Measurements from ENCODE around the gene CLEC18B.
"Not testable (repeated sequence)": the region's sequence is repeated elsewhere in the genome, so short reads cannot be mapped to it uniquely, and the experiment has no call there.

Gene CLEC18B

DNA sequence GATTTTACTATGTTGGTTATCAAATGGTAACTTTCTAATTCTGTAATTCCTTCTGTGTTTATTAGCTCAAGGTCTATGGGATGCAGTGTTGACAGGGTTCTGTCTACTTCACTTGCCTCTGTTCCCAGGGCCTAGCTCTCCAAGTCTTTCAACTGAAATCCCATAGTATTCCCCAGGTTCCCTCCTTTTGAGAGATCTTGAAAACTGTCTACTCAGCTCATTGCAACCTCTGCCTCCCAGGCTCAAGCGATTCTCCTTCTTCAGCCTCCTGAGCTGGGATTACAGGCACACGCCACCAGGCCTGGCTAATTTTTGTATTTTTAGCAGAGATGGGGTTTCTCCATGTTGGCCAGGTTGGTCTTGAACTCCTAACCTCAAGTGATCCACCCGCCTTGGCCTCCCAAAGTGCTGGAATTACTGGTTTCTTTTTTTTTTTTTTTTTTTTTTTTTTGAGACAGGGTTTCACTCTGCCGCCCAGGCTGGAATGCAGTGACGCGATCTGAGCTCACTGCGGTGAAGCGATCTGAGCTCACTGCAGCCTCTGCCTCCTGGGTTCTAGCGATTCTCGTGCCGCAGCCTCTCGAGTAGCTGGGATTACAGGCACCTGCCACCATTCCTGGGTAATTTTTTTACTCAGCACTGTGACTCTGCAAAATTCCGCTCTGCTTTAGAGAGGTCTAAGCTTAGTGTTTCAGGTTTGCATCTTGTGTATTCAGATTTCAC lies 22.5 kb upstream of the CLEC18B start:
- not testable (repeated sequence) for DNase-seq

DNA sequence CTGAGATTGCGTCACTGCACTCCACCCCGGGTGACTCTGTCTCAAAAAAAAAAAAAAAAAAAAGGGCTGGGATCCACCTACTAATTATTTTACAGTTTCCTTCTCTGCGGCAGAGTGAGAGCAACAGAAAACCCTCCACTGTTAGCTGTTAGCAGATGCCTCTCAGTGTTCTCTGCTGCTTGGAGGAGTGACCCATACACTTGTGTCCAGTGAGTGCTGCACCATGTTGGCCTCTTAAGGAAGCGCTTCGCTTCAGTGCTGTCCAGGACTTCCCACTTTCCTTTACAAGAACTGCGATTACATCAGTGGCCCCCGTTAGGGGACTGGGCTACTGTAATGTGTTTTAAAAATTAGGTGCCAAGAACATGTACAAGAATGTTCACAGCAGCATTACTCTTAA lies 18.4 kb upstream of the CLEC18B start:
- DNase-seq = no peak

DNA sequence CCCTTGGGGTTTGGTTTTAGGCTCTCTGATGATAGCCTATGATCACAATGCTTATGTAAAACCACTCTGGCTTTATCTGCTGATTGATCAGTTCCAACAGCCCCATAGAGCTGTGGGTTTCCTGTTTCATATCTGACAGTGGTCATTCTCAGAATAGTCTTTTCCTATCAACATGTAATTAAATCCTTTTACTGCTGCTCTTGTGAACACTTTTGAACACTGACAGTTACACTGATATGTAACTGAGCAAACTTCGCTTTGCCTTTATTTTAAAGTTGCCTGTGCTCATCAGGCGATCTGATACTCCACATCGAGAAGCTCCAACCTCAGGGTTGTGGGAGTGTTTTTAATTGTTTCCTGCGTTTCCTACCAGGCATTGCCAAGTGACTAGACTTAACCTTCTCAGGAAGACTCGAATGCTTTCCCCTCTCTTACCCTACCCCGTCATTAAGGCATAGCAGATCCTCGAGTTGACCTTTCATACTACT lies 17.3 kb upstream of the CLEC18B start:
- peak; percentile 26 for DNase-seq

DNA sequence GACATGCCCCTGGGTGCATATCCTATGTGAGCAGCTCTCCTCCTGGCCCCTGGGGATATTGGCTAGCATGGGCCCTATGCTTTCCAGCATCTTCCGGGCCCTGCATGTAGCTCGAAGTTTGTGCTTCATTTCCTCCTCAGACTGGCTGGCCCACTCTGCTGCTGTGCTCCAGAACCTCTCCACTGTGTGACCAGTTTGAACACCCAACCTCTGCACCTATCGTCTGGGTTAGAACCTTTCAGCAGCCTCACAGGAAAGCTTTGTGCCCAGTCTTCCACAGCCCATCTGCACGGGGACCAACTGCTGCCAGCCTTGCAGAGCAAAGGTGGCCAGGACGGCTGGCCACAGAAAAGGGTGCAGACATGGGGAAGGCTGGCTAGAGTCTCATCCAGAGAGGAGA lies 10.2 kb upstream of the CLEC18B start:
- DNase-seq = no peak

DNA sequence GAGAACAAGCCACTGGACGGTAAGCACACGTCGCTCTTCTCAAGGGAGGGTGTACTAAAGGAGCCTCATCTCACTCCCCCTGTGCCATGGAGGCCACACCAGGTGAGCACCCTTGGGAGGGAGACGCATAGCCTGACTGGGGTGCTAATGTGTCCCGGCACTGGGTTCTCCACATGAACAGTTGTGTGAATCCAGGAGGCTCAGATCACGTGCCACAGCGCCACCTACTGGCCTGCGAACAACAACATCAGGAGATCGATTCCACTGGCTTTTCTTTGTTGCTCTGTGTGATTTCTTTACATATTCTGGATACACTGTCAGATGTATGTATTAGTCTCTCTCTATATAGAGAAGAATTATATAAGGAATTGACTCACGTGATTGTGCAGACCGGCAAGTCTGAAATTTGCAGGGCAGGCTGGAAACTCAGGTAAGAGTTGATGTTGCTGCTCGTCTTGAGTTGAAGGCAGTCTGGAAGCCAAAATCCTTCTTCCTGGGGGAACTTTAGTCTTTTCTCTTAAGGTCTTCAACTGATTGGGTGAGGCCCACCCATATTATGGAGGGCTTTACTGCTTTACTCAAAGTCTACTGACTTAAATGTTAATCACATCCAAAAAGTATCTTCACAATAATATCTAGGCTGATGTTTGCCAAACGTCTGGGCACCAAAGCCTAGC lies 8.9 kb upstream of the CLEC18B start:
- DNase-seq = peak; percentile 43

DNA sequence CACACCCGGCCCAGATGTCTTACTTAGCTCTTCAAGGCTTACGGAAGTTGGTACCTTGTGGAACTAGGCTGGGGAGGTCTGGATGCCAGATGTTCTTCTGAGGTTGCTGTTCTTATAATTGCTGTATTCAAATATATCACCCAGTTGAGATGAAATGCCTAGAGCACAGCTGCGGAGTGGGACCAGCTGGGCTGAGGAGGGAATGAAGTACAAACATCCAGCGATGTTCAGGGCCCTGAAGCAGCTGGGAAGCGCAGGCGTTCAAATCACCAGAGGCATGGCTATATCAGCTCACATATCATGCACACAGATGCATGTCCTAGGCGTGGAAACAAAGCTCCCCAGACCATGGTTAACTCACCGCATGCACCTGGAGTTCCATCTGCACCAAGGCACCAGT lies 7.2 kb upstream of the CLEC18B start:
- not testable (repeated sequence) for DNase-seq

DNA sequence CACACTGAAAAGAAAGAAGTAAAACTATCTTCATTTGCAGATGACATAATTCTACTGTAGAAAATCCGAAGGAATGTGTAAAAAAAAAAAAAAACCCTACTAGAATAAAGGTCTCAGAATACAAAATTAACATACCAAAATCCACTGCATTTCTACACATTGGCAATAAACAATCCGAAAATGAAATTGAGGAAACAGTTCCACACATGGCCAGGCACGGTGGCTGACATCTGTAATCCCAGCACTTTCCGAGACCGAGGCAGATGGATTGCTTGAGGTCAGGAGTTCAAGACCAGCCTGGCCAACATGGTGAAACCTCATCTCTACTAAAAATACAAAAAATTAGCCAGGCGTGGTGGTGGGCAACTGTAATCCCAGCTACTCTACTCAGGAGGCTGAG lies 4.5 kb upstream of the CLEC18B start:
- not testable (repeated sequence) for DNase-seq

DNA sequence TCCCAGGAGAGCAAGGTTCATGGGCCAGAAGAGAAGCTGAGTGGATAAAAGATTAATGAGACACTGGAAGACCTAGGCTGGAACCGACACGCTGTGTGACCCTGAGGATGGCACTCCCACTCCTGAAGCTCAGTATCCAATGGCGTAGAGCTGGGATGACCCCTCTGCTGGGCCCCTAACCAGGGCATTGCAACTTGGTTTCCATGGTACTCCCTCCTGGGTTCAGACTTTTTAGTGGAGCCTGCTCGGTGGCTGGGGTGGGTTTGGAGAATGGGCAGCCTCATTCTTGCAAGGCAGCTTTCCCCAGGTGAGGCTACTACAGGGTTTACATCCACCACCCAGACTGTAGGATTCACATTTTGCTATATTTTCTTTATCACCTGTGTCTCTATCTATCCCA lies 2.4 kb upstream of the CLEC18B start:
- not testable (repeated sequence) for DNase-seq

DNA sequence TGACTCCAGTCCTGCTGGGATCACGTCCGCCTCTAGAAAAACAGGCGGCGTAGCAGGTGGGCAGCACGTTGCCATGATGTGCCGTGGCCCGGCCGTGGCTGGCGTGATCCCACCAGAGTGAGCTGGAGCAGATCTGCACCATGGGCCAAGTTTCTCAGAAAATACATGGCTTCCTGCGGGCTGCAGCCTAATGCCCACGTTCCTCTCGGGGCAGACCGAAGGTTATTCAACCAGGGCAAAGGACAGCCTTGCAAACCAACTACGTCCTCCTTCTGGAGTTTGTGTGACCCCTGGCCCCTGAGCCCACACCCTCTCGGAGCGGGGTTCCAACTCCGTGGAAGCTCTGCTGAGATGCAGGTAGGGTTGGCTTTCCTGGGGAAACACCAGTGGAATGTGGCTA lies 808 bp upstream of the CLEC18B start:
- DNase-seq = not testable (repeated sequence)

DNA sequence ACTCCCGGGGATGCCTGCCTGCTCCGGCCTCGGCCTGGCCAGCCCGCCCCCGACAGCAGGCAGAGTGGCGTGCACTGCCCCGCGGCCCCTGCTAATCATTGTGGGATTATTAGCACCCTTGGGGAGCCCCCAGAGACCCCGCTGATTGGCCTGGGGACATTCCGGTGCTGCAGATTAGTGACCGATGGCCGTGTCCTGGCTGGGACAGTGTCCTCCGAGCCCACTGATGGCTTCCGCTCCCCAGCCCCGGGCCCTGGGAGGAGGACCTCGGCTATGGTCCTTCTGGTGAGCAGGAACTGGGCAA lies 156 bp upstream of the CLEC18B start:
- DNase-seq = not testable (repeated sequence)

DNA sequence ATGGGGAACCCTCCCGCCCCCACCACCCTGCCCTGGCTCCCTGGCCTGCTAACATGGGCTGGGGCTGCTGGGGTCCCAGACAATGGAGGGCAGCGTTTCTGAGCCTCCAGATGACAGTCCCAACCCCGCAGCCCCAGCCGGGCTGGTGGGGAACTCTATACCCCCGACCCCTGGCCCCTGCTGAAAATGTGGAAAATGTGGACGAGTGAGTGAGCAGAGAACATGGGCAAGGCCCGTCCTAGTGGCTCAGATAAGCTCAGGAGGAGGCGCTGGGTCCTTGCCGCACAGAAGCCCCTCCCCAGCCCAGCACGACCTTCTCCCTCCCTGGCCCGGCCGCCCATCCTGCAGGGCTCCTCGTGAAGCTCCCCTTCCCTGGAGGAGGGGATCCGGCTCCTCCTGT lies 1.5 kb downstream of the CLEC18B start:
- DNase-seq = not testable (repeated sequence)

DNA sequence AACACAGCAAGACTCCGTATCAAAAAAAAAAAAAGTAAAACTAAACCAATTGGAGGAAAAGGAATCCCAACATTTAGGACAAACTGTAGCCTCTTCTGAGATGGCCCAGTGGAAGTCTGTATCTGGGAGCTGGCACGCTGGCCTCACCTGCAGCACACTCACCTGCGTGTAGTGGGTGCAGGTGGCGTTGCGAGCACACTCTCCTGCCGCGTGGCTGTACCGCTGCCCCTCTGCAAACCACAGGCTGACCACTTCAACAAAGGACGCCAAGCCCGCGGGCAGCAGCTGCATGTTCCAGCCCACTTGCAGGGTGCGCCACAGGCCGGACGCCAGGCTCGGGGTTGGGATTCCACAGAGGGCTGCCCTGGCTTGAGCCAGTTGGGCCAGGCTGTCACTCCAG lies 3.4 kb downstream of the CLEC18B start:
- DNase-seq = not testable (repeated sequence)

DNA sequence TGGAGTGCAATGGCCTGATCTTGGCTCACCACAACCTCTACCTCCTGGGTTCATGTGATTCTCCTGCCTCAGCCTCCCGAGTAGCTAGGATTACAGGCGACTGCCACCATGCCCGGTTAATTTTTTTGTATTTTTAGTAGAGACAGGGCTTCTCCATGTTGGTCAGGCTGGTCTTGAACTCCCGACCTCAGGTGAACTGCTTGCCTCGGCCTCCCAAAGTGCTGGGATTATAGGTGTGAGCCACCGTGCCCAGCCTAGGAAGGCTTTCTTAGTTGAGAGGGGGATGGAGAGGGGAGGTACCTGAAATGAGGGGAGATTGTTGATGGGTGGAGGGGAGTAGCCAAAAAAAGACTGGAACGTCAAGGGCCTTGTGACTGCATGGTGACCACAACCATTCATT lies 7.4 kb downstream of the CLEC18B start:
- not testable (repeated sequence) for DNase-seq

DNA sequence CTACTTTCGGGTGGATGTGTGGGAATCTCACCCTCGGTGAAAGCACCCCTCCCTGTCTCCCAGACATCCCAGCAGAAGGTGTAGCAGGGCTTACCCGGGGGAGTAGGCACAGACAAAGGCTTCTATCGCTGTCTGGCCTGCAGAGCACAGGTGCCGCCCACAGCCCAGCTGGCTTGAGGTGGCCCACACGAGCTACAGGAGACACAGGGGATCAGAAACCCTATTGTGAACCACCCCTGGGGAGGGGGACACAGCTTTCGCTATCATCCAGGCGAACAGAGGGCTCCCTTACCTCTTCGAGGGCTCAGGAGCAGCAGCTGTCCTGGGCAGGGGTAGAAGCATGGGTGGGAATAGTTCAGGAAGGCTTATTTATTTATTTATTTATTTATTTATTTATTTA lies 7.8 kb downstream of the CLEC18B start:
- DNase-seq = not testable (repeated sequence)

DNA sequence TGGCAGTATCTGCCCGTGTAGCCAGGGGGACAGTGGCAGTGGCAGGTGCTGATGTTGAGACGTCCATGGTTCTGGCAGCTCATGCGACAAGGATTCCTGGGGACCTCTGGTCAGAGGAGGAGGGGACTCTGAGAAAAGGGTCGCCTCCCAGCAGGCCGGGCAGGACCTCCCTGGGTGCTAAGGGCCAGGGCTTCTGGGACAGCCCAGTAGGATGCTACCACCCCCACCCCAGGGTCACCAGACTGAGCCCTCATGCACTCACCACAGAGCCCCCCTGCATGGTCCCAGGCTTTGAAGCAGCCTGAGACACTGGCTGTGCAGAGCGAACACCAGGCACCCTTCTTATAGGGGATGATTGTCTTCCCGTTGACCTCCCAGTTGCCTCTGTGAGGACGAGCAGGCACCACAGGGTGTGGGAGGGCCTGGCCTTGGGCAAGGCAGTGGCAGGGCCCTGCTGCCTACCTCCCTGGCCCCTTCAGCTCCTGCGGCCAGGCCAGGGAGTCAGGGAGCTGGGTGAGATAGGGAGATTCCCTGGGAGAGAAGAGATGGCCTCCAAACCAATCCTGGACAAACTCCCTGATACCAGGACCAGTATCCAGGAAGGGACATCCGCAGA lies 8.4 kb downstream of the CLEC18B start:
- DNase-seq = not testable (repeated sequence)

DNA sequence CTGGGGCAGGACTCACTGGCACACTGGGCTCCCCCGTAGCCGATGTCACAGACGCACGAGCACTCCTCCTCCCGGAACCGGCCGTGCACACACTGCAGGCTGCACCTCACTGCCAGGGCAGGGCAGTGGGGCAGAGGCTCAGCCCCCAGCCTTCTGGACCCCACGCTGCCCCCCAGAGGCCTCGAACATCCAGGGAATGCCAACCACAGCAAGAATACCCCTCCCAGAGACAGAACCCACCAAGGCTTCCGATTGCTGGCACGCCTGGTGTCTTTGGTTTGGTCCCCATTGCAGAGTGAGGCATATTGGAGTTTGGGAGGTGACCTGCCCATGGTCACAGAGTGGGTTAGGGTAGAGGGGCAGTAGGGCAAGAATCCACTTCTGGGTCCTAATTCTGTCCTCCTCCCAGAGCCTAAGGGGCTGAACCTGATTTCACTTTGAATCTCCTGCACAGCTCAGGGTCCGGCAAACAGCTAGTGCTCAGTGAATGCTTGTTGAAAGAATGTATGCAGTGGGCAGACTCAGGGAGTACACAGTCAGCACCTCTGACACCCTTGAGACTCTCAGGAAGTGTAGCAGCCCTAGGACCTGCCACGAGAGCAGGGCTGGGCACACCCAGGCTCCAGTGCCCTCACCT lies 9.0 kb downstream of the CLEC18B start:
- DNase-seq = not testable (repeated sequence)

DNA sequence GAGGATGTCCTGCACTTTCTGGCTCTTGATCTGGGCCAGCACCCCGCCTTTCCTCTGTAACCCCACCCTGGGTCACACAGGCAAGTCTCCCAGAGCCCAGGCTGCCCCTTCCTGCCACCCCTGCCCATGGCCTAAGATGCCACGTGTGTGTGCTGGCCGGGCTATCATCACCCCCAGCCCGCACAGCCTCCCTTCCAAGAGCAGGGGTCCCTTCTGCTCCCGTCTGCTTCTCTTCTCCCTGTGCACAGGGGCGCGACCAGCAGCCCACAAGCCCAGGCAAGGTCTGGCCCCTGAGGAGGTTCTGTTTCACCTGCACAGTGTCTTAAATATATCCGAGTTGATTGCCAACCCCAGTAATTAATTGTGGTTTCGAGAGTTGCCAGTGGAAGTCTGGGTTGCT lies 10.3 kb downstream of the CLEC18B start:
- not testable (repeated sequence) for DNase-seq

DNA sequence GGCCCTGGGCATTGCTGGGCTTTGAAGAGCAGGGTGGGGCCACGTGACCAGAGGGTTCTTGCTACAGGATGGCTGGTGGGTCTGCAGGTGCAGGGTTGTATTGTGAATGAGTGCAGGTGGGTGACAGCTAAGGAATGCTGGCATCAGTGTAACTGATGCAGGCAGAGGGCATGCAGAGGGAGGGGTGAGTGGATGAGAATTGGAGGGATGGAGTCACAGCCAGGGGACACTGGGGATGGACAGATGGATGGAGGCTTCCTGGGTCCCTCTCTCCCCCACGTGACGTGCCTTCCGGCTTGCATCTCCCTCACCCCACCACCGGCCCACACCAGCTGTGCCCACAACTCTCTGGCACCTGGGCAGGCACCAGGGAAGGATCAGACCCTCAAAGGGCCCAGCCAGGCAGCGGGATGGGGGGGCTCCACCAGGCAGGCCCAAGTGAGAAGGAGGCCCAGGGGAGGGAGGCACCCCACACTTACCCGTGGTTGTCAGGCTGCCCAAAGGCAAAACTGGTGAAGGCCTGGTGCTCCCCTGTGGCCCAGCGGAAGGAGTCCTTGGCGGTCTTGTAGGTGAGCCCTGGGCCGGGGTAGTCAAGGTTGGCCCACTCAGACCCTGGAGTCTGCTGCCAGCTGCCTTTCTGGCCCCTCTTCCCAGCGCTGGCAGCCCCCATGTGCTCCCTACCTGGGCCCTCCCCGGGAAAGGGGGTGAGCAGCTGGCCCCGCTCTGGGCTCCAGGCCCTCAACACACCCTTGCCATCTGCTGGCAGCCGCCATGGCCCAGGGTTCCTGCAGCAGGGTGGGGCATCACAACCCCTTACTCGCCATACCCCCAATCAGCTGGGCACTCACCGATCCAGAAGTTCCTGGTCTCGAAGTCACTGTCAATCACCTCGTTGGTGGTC lies 11.0 kb downstream of the CLEC18B start:
- not testable (repeated sequence) for DNase-seq

DNA sequence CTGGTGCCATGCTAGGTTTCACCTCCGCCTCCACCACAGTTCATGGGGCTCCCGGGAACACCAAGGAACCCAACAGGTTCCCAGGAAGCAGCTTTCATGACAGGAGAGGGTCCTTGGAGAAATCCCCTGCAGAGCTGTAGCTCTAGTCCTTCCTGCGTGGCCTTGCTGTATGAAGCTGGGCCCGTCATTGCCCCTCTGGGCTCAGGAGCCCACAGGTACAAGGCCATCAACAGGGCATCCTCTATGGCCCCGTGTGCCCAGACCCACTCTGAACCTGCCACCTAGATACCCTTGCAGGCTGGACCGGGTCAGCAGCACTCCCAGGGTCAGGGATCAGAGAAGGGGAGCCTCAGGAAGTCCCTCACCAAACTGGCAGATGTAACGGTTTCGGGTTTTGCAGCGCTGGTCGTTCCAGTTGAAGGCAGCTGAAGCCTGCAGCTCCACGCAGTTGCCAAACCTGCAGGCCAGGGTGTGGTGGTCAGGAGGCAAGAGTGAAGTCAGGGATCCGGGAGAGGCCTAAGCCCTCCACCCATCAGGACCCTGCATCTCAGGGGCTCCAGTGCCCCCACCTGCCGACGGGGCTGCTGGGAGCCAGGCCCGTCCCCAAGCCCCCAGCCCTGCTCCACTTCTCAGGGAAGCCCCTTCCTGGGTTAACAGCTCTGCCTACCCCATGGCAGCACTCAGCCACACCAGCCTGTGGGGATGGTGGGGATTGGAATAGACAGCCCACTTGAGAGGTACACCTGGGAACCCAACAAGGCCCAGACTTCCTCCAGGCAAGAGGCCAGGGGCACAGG lies 11.9 kb downstream of the CLEC18B start:
- DNase-seq = not testable (repeated sequence)

DNA sequence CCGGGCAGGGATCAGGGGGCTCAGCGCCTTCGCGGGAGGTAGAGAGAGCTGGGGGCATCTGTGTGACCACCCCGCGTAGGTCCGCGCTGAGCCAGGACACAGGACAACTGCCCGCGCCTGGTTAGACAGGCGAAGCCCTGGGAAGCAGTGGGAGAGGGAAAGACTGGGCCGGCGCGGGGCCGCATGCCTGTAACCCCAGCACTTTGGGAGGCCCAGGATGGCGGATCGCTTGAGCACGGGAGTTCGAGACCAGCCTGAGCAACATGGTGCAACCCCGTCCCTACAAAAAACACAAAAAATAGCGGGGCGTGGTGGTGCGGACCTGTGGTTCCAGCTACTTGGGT lies 13.9 kb downstream of the CLEC18B start:
- DNase-seq = not testable (repeated sequence)

DNA sequence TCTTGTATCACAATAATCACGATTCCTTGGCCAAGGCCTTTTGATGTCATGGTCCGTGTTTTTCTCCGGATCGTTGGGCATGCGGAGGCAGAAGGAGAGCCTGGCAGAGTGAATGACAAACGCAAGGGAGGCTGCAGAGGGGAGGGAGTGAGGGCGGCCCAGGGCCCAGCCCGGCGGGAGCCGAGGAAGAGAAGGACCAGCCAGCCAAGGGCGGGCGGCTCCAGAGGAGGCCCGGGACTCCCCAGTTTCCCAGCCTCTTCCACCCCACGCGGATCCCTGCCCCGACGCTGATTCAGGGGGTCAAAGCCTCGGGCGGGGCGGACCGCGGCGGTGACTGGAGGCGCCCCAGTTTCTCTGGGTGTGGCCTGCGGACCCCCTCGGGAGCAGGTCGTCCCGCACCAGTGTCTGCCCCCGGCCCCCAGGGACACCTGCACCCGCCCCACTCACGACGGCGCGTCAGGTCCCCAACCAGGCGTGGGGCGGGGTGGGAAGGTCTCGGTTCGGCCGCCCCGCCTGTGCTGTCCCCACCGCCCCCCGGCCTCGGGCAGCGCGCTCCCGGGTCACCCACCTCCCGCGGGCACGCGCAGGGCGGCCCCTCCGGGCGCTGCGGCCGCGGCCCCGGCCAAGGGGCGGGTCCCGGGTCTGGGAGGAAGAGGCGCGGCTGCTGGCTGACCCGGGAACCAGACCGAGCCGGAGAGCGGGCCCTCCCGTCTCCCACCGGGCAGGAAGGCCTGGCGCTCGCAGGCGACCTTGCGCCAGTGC lies 14.5 kb downstream of the CLEC18B start:
- DNase-seq = not testable (repeated sequence)

All from central memory CD4-positive, alpha-beta T cell (primary cell).